ENCODE results near the gene STAG3. TPM values are rescaled to one million over a fixed set of nuclear protein-coding genes. Genes with fewer than 3 reads are reported as not detected.
A peak's percentile ranks its signal among the peaks of the same experiment; 100 is the strongest.
"Not testable (repeated sequence)": the region's sequence is repeated elsewhere in the genome, so short reads cannot be mapped to it uniquely, and the experiment has no call there.

Gene STAG3
- total and polyA plus RNA-seq, 2 experiments from 2014 or later = 4.6 to 4.7 TPM

DNA sequence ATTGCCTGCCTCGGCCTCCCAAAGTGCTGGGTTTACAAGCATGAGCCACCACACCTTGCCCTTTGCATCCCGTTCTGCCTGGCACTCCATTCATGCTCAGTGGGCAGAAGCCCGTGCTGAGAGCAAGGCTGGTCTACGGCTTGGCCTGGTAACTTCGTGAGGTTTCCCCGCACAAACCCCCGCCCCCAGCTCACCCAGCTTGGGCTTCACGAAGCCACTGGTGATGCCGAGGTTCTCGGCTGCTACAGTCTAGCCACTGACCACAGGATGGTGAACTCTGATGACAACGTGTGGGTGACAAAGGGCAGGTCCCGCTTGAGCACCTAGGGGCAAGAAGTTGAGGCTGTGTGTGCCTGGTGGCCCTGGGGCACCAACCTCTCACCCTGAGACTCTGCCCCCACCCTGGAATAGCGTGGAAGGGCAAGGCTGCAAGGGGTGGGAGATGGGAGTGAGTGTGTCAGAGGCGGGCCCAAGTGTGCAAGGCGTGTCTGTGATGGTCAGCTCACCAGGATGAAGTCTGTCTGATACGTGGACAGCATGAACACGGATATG is 45.7 kb downstream of the STAG3 start:
- H3K36me3 ChIP-seq (ENCODE audit: insufficient read depth); H3K4me3 Mint-ChIP-seq; H3K79me2 ChIP-seq (replicated peaks; ENCODE audit: insufficient read depth); H3K36me3 Mint-ChIP-seq (ENCODE audit: low read depth); H2AFZ ChIP-seq; H3K27ac Mint-ChIP-seq; H3K27me3 Mint-ChIP-seq (ENCODE audit: insufficient read depth, low read depth, poor library complexity); H4K20me1 ChIP-seq (replicated peaks; ENCODE audit: insufficient read depth); H3K9me2 ChIP-seq (ENCODE audit: insufficient read depth); DNase-seq (ENCODE audit: low spot score); H3K4me3 ChIP-seq; H3K4me1 ChIP-seq (ENCODE audit: insufficient read depth); H3K27me3 ChIP-seq (ENCODE audit: insufficient read depth); ATAC-seq; H3F3A ChIP-seq (replicated peaks; ENCODE audit: low read depth); H3K4me1 Mint-ChIP-seq; H3K27ac ChIP-seq (ENCODE audit: low read depth); H3K4me2 ChIP-seq; H3K9me3 Mint-ChIP-seq: not testable (repeated sequence)

DNA sequence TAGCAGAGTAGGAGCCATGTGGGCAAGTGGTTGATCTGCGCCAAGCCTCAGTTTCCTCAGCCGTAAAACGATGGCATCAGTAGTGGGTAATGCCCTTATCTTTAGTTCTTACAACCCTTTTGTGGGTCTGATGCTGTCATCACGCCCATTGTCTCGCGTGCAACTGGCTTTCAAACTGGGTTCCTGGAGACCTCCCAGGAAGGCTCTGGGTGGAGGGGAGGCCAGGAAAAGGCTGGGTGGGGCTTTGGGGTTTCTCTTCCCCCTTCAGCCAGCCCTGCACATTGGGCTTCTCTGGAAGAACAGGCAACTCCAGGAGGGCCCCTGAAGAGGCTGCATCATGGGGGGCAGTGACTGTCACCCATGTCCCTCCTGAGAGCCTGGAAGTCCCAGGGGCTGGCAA is 47.2 kb downstream of the STAG3 start:
- not testable (repeated sequence) for H3K4me1 ChIP-seq (ENCODE audit: insufficient read depth); H3K79me2 ChIP-seq (replicated peaks; ENCODE audit: insufficient read depth); H3K4me1 Mint-ChIP-seq; H3K9me3 Mint-ChIP-seq; H3K4me3 ChIP-seq; H3K27ac Mint-ChIP-seq; H3K9me2 ChIP-seq (ENCODE audit: insufficient read depth); H3K27me3 ChIP-seq (ENCODE audit: insufficient read depth); H2AFZ ChIP-seq; H3K4me2 ChIP-seq; H3K27ac ChIP-seq (ENCODE audit: low read depth); H3K4me3 Mint-ChIP-seq; H3F3A ChIP-seq (replicated peaks; ENCODE audit: low read depth); H4K20me1 ChIP-seq (replicated peaks; ENCODE audit: insufficient read depth); H3K36me3 Mint-ChIP-seq (ENCODE audit: low read depth); H3K27me3 Mint-ChIP-seq (ENCODE audit: insufficient read depth, low read depth, poor library complexity); ATAC-seq; H3K36me3 ChIP-seq (ENCODE audit: insufficient read depth); DNase-seq (ENCODE audit: low spot score)

DNA sequence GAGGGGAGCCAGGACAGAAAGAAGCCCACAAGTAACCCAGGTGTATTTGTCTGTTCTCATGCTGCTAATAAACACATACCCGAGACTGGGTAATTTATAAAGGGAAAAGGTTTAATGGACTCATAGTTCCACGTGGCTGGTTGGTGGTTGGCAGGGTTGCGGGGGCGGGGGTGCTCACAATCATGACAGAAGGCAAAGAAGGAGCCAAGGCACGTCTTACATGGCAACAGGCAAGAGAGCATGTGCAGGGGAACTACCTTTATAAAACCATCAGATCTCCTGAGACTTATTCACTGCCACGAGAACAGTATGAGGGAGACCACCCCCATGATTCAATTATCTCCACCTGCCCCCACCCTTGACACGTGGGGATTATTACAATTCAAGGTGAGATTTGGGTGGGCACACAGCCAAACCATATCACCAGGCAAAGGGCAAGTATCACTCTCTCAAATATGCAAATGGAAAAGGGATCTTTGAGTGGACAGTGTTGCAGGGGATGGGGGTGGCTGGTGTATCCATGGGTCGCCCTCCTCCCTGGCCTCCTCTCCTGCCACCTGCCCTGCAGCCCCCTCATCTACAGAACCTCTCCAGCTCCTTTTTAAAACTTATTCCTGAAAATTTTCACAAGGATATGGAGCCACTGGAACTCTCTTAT is 57.1 kb downstream of the STAG3 start:
- not testable (repeated sequence) for H3K4me3 ChIP-seq; H3K27me3 ChIP-seq (ENCODE audit: insufficient read depth); H3K4me1 ChIP-seq (ENCODE audit: insufficient read depth); H3K27ac Mint-ChIP-seq; H3K4me2 ChIP-seq; H3K4me1 Mint-ChIP-seq; H2AFZ ChIP-seq; DNase-seq (ENCODE audit: low spot score); H4K20me1 ChIP-seq (replicated peaks; ENCODE audit: insufficient read depth); H3K36me3 ChIP-seq (ENCODE audit: insufficient read depth); H3K9me3 Mint-ChIP-seq; H3K4me3 Mint-ChIP-seq; H3K27ac ChIP-seq (ENCODE audit: low read depth); ATAC-seq; H3K9me2 ChIP-seq (ENCODE audit: insufficient read depth); H3F3A ChIP-seq (replicated peaks; ENCODE audit: low read depth); H3K27me3 Mint-ChIP-seq (ENCODE audit: insufficient read depth, low read depth, poor library complexity)
- H3K36me3 Mint-ChIP-seq (ENCODE audit: low read depth) = peaks cover 23% of the 10 kb centered on the region
- H3K79me2 ChIP-seq (replicated peaks; ENCODE audit: insufficient read depth) = peaks cover 11% of the 10 kb centered on the region

DNA sequence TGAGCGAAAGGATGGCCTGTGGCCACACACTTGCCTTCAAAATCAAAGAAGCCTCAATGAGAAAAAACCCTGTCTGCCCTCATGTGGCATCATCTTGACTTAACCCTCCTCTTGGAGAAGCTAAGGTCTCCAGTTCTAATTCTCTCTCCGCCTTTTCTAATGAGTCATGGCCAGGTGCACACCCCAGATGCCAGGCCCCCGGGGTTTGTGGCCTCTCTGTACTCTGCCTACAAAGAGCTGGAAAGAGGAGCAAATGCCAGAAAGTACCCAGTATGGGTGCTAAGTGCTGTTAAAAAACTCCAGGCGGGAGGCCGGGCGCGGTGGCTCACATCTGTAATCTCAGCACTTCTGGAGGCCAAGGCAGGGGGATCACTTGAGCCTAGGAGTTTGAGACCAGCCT is 62.3 kb downstream of the STAG3 start:
- H3K36me3 ChIP-seq (ENCODE audit: insufficient read depth); H3K27ac Mint-ChIP-seq; H3F3A ChIP-seq (replicated peaks; ENCODE audit: low read depth); H3K36me3 Mint-ChIP-seq (ENCODE audit: low read depth); H3K4me3 ChIP-seq; H3K27ac ChIP-seq (ENCODE audit: low read depth); H3K4me3 Mint-ChIP-seq; ATAC-seq; H2AFZ ChIP-seq; H3K27me3 ChIP-seq (ENCODE audit: insufficient read depth); H3K9me3 Mint-ChIP-seq; H3K4me1 ChIP-seq (ENCODE audit: insufficient read depth); H3K4me2 ChIP-seq; H4K20me1 ChIP-seq (replicated peaks; ENCODE audit: insufficient read depth); H3K4me1 Mint-ChIP-seq; DNase-seq (ENCODE audit: low spot score); H3K9me2 ChIP-seq (ENCODE audit: insufficient read depth): not testable (repeated sequence)
- peaks cover 25% of the 10 kb centered on the region for H3K79me2 ChIP-seq (replicated peaks; ENCODE audit: insufficient read depth)
- H3K27me3 Mint-ChIP-seq (ENCODE audit: insufficient read depth, low read depth, poor library complexity) = peaks cover 10% of the 10 kb centered on the region

DNA sequence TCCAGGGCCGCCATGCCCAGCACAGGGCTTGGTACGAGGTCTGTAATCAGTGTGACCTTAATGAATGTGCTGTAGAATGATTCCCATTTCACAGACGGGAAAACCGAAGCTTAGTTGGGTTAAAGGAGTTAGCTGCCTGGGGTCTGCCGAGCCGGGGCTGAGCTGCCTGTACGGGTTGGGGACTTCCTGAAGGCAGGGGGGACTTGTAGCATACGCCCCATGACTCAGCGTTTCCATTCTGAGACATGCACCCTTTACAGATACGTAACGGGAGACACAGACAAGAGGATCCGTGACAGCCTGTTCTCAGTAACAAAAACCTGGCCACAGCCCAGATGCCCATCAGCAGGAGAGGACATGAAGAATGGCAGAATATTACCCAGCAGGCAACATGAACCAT is 65.7 kb downstream of the STAG3 start:
- H4K20me1 ChIP-seq (replicated peaks; ENCODE audit: insufficient read depth); H3K36me3 ChIP-seq (ENCODE audit: insufficient read depth); H3F3A ChIP-seq (replicated peaks; ENCODE audit: low read depth); ATAC-seq; H3K9me3 Mint-ChIP-seq; H3K4me2 ChIP-seq; H3K9me2 ChIP-seq (ENCODE audit: insufficient read depth); H3K27me3 ChIP-seq (ENCODE audit: insufficient read depth); H2AFZ ChIP-seq; H3K4me3 ChIP-seq; H3K4me3 Mint-ChIP-seq: not testable (repeated sequence)
- peaks cover 24% of the 10 kb centered on the region for H3K27me3 Mint-ChIP-seq (ENCODE audit: insufficient read depth, low read depth, poor library complexity)
- H3K27ac ChIP-seq (ENCODE audit: low read depth) = peak overlapping the region; percentile 32; the same call in 1 of the 2 replicates
- peak overlapping the region; percentile 91 for H3K27ac Mint-ChIP-seq
- H3K36me3 Mint-ChIP-seq (ENCODE audit: low read depth) = 0 out of 3 replicates have a peak, but pooled peaks cover 14% of the 10 kb centered on the region
- peaks cover 24% of the 10 kb centered on the region for H3K79me2 ChIP-seq (replicated peaks; ENCODE audit: insufficient read depth)
- H3K4me1 Mint-ChIP-seq = peaks cover 33% of the 10 kb centered on the region
- peak; percentile 38 for DNase-seq (ENCODE audit: low spot score)
- peaks cover 19% of the 10 kb centered on the region for H3K4me1 ChIP-seq (ENCODE audit: insufficient read depth)

DNA sequence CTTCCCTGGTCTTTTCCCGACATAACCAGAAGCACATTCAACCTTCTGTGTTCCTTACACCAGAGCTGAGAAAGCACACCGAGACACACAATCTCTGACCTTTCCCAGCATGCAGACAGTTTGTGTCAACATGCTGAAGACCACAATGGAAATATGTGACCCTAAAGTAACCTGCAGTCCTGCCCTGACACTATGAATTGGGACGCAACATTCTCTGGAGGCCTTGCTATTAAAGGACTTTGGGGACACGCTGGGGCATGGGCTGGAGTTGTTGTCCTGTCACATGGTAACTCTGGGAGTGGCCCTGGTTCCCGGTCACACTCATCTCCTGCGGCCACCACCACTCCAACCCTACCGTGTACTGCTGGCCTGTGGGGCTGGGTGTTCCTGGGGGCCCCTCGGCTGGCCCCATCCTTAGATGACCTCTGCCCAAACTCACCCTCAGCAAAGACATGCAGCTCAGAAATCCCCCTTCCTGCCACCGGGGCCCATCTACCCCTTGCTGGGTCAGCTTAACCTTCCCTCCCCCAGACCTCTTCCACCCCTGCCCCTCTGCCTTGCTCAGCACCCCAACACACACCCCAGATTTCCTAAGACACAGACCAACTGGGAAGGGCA is 67.4 kb downstream of the STAG3 start:
- Histone ChIP-seq H3K79me2 (replicated peaks; ENCODE audit: insufficient read depth) (peaks cover 29% of the 10 kb centered on the region), H3K4me1 (ENCODE audit: insufficient read depth) (peaks cover 19% of the 10 kb centered on the region)
- not testable (repeated sequence) for H3F3A ChIP-seq (replicated peaks; ENCODE audit: low read depth); H3K4me3 Mint-ChIP-seq; H3K9me3 Mint-ChIP-seq; H4K20me1 ChIP-seq (replicated peaks; ENCODE audit: insufficient read depth); H3K9me2 ChIP-seq (ENCODE audit: insufficient read depth); H3K27ac ChIP-seq (ENCODE audit: low read depth); DNase-seq (ENCODE audit: low spot score); H3K4me2 ChIP-seq; H2AFZ ChIP-seq; H3K4me3 ChIP-seq; H3K27me3 ChIP-seq (ENCODE audit: insufficient read depth); ATAC-seq; H3K36me3 ChIP-seq (ENCODE audit: insufficient read depth); H3K36me3 Mint-ChIP-seq (ENCODE audit: low read depth)
- Mint-ChIP-seq H3K27me3 (ENCODE audit: insufficient read depth, low read depth, poor library complexity) (peaks cover 20% of the 10 kb centered on the region), H3K27ac (peak overlapping the region; percentile 91), H3K4me1 (peaks cover 38% of the 10 kb centered on the region)

All from GM23338 (cell line).